ENCODE measurements around the gene ATAT1.

The ATAT1 gene

GRCh38 chr6:30670760-30671527 is 44.3 kb downstream of the ATAT1 start:
- peak overlapping the region in 2 of 5 donors; percentile 93 to 95 for H3K9ac ChIP-seq (ENCODE audit: low read length in 5 of 5)
- H3K9me3 ChIP-seq (ENCODE audit: control insufficient read depth in 5 of 5, low read length in 5 of 5), result no peaks in the 10 kb centered on the region
- no peaks in the 10 kb centered on the region for H3K27me3 ChIP-seq (ENCODE audit: control insufficient read depth in 5 of 5, insufficient read depth in 4 of 5, low read length in 5 of 5)
- H3K27ac ChIP-seq (ENCODE audit: low read depth, low read length), result no peak overlapping the region
- no peak overlapping the region for H3K4me3 ChIP-seq (ENCODE audit: low read depth in 1 of 5, low read length in 5 of 5)
- peaks cover 0 to 21% (median 16%) of the 10 kb centered on the region in 5 donors for H3K4me1 ChIP-seq (ENCODE audit: control insufficient read depth in 5 of 5, insufficient read depth in 5 of 5, low read length in 5 of 5)
- peaks cover 12 to 44% (median 31%) of the 10 kb centered on the region in 5 donors for H3K36me3 ChIP-seq (ENCODE audit: control insufficient read depth in 5 of 5, insufficient read depth in 5 of 5, low read length in 5 of 5)

GRCh38 chr6:30672445-30673253 is 46.0 kb downstream of the ATAT1 start, which contains the start of gene DHX16:
Gene DHX16, minus strand, starts transcription at chr6:30673006. Its CDS starts 165 bp downstream, at chr6:30672841.
- Histone ChIP-seq H3K27ac (ENCODE audit: low read depth, low read length) (peak within 1 kb of the TSS; percentile 67), H3K36me3 (ENCODE audit: control insufficient read depth in 5 of 5, insufficient read depth in 5 of 5, low read length in 5 of 5) (peaks cover 11 to 45% (median 39%) of the 10 kb centered on the region in 5 donors), H3K27me3 (ENCODE audit: control insufficient read depth in 5 of 5, insufficient read depth in 4 of 5, low read length in 5 of 5) (no peaks in the 10 kb centered on the region), H3K9me3 (ENCODE audit: control insufficient read depth in 5 of 5, low read length in 5 of 5) (no peaks in the 10 kb centered on the region), H3K4me3 (ENCODE audit: low read depth in 1 of 5, low read length in 5 of 5) (peak within 1 kb of the TSS; percentile 94 to 99 (median 95)), H3K9ac (ENCODE audit: low read length in 5 of 5) (peak within 1 kb of the TSS; percentile 38 to 96 (median 93)), H3K4me1 (ENCODE audit: control insufficient read depth in 5 of 5, insufficient read depth in 5 of 5, low read length in 5 of 5) (peaks cover 0 to 21% (median 16%) of the 10 kb centered on the region in 5 donors)

- H3K36me3 ChIP-seq (ENCODE audit: control insufficient read depth in 5 of 5, insufficient read depth in 5 of 5, low read length in 5 of 5), result peaks cover 6 to 47% (median 36%) of the 10 kb centered on the region in 5 donors
- H3K9ac ChIP-seq (ENCODE audit: low read length in 5 of 5), result no peak overlapping the region
- no peaks in the 10 kb centered on the region for H3K9me3 ChIP-seq (ENCODE audit: control insufficient read depth in 5 of 5, low read length in 5 of 5)
- H3K27ac ChIP-seq (ENCODE audit: low read depth, low read length), result no peak overlapping the region
- peaks cover 0 to 41% (median 38%) of the 10 kb centered on the region in 5 donors for H3K4me1 ChIP-seq (ENCODE audit: control insufficient read depth in 5 of 5, insufficient read depth in 5 of 5, low read length in 5 of 5)
- H3K27me3 ChIP-seq (ENCODE audit: control insufficient read depth in 5 of 5, insufficient read depth in 4 of 5, low read length in 5 of 5), result no peaks in the 10 kb centered on the region
- H3K4me3 ChIP-seq (ENCODE audit: low read depth in 1 of 5, low read length in 5 of 5), result no peak overlapping the region
Measured at GRCh38 chr6:30676660-30677285, 50.1 kb downstream of the ATAT1 start.

- Histone ChIP-seq H3K4me3 (ENCODE audit: low read depth in 1 of 5, low read length in 5 of 5) (peak overlapping the region in 4 of 5 donors; percentile 17 to 44 (median 22)), H3K9ac (ENCODE audit: low read length in 5 of 5) (peak overlapping the region in 4 of 5 donors; percentile 30 to 66 (median 64)), H3K9me3 (ENCODE audit: control insufficient read depth in 5 of 5, low read length in 5 of 5) (no peaks in the 10 kb centered on the region), H3K36me3 (ENCODE audit: control insufficient read depth in 5 of 5, insufficient read depth in 5 of 5, low read length in 5 of 5) (peaks cover 6 to 47% (median 37%) of the 10 kb centered on the region in 5 donors), H3K27me3 (ENCODE audit: control insufficient read depth in 5 of 5, insufficient read depth in 4 of 5, low read length in 5 of 5) (peaks cover 0 to 5% (median 0%) of the 10 kb centered on the region in 5 donors), H3K27ac (ENCODE audit: low read depth, low read length) (peak overlapping the region; percentile 100), H3K4me1 (ENCODE audit: control insufficient read depth in 5 of 5, insufficient read depth in 5 of 5, low read length in 5 of 5) (peaks cover 14 to 54% (median 50%) of the 10 kb centered on the region in 5 donors)
Measured at GRCh38 chr6:30678964-30679726, 52.5 kb downstream of the ATAT1 start.

- Histone ChIP-seq H3K4me1 (ENCODE audit: control insufficient read depth in 5 of 5, insufficient read depth in 5 of 5, low read length in 5 of 5) (peaks cover 14 to 61% (median 57%) of the 10 kb centered on the region in 5 donors), H3K36me3 (ENCODE audit: control insufficient read depth in 5 of 5, insufficient read depth in 5 of 5, low read length in 5 of 5) (peaks cover 6 to 47% (median 37%) of the 10 kb centered on the region in 5 donors), H3K27me3 (ENCODE audit: control insufficient read depth in 5 of 5, insufficient read depth in 4 of 5, low read length in 5 of 5) (peaks cover 0 to 5% (median 0%) of the 10 kb centered on the region in 5 donors), H3K9ac (ENCODE audit: low read length in 5 of 5) (peak overlapping the region in 4 of 5 donors; percentile 30 to 66 (median 64)), H3K9me3 (ENCODE audit: control insufficient read depth in 5 of 5, low read length in 5 of 5) (no peaks in the 10 kb centered on the region), H3K27ac (ENCODE audit: low read depth, low read length) (peak overlapping the region; percentile 100), H3K4me3 (ENCODE audit: low read depth in 1 of 5, low read length in 5 of 5) (peak overlapping the region in 4 of 5 donors; percentile 19 to 44 (median 26))
Measured at GRCh38 chr6:30679765-30680535, 53.3 kb downstream of the ATAT1 start.

- H3K27me3 ChIP-seq (ENCODE audit: control insufficient read depth in 5 of 5, insufficient read depth in 4 of 5, low read length in 5 of 5), result peaks cover 0 to 5% (median 0%) of the 10 kb centered on the region in 5 donors
- peaks cover 3 to 36% (median 26%) of the 10 kb centered on the region in 5 donors for H3K36me3 ChIP-seq (ENCODE audit: control insufficient read depth in 5 of 5, insufficient read depth in 5 of 5, low read length in 5 of 5)
- no peaks in the 10 kb centered on the region for H3K9me3 ChIP-seq (ENCODE audit: control insufficient read depth in 5 of 5, low read length in 5 of 5)
- H3K4me3 ChIP-seq (ENCODE audit: low read depth in 1 of 5, low read length in 5 of 5), result peak overlapping the region; percentile 41 to 94 (median 75)
- H3K9ac ChIP-seq (ENCODE audit: low read length in 5 of 5), result peak overlapping the region; percentile 58 to 93 (median 69)
- peaks cover 17 to 76% (median 71%) of the 10 kb centered on the region in 5 donors for H3K4me1 ChIP-seq (ENCODE audit: control insufficient read depth in 5 of 5, insufficient read depth in 5 of 5, low read length in 5 of 5)
- H3K27ac ChIP-seq (ENCODE audit: low read depth, low read length), result peak overlapping the region; percentile 100
Measured at GRCh38 chr6:30681766-30682142, 55.1 kb downstream of the ATAT1 start.

GRCh38 chr6:30682143-30683117 is 55.8 kb downstream of the ATAT1 start:
- H3K9ac ChIP-seq (ENCODE audit: low read length in 5 of 5), result peak overlapping the region; percentile 78 to 93 (median 88)
- H3K27me3 ChIP-seq (ENCODE audit: control insufficient read depth in 5 of 5, insufficient read depth in 4 of 5, low read length in 5 of 5), result peaks cover 0 to 8% (median 0%) of the 10 kb centered on the region in 5 donors
- peaks cover 0 to 29% (median 19%) of the 10 kb centered on the region in 5 donors for H3K36me3 ChIP-seq (ENCODE audit: control insufficient read depth in 5 of 5, insufficient read depth in 5 of 5, low read length in 5 of 5)
- peaks cover 20 to 76% (median 72%) of the 10 kb centered on the region in 5 donors for H3K4me1 ChIP-seq (ENCODE audit: control insufficient read depth in 5 of 5, insufficient read depth in 5 of 5, low read length in 5 of 5)
- no peaks in the 10 kb centered on the region for H3K9me3 ChIP-seq (ENCODE audit: control insufficient read depth in 5 of 5, low read length in 5 of 5)
- peak overlapping the region; percentile 75 to 94 (median 85) for H3K4me3 ChIP-seq (ENCODE audit: low read depth in 1 of 5, low read length in 5 of 5)
- peak overlapping the region; percentile 100 for H3K27ac ChIP-seq (ENCODE audit: low read depth, low read length)
